ENCODE data around the gene SNX11.
"Not testable (repeated sequence)": the region's sequence is repeated elsewhere in the genome, so short reads cannot be mapped to it uniquely, and the experiment has no call there.

Gene SNX11, protein sequence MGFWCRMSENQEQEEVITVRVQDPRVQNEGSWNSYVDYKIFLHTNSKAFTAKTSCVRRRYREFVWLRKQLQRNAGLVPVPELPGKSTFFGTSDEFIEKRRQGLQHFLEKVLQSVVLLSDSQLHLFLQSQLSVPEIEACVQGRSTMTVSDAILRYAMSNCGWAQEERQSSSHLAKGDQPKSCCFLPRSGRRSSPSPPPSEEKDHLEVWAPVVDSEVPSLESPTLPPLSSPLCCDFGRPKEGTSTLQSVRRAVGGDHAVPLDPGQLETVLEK

DNA sequence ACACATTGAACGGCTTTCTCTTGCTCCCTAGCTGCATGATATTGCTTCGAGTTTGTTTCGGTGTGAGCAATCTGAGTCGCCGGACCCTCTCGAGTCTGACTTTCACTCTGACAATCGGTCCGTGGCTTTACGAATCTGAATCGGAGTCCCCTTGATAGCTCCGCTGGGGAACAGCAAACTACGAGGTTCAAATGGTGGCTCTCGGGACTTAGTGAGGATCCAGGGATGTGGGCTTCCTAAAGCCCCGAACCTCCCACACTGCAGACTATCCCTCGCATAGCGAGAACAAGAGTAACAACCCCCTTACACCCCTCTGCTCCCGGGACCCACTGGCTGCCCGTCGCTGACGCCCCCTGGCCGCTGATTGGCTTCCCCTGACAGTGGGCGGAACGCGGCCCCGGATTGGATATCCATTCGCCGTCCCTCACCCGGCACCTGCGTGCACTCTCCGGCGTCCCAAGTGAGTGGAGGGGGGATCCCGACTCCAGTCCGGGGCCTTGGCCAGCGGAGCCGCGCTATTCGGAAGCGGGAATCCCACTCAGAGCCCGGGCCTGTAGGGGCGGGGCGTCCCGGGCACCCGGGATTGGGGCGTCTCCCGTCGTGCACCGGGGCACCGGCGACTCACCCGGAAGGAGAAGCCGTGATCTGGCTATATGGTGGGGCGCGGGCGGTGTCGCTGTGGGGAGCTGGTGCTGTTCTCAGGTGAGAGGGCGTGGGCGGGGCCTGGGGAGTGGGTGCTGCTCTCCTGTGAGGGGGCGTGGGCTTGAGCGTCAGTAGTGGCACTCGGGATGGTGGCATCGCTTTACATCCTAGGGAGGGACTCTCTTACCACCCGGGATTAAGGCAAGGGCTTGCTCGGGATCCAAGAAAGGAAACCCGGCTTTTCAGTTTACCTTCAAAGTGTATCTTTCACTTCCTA, at the start of gene SNX11:
Gene SNX11, plus strand, starts transcription at position 630 of the 919 bp plus-strand sequence. CDS start 4,278 bp downstream, outside the sequence.
- DNase-seq (ENCODE audit: low read depth in 2 of 2), result peak; percentile 84 to 91

- DNase-seq (ENCODE audit: low read depth in 2 of 2), result no peak
These were observed 49.0 kb upstream of the SNX11 start for GRCh38 chr17:48058393-48059124.

- DNase-seq (ENCODE audit: low read depth in 2 of 2), result no peak
These were observed 48.4 kb upstream of the SNX11 start for GRCh38 chr17:48059125-48059668.

DNA sequence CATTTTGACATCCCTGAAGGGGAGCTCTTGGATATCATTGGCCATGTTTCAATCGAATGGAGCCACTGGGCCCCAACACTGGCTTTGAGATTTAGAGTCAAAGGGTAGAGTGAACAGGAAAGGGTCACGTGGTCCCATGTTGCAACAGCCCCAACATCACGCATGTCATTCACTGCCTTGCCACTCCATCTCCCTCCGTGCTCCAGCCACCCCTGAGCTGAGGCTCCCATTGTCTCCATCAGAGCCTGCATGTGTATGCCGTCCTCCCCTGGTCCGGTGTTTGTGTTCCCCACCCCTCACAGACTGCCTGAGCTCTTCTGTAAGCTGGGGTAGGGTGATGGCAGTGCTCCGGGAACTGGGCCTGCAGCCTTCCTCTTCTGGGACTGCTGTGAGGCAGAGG, 47.3 kb upstream of the SNX11 start:
- DNase-seq (ENCODE audit: low read depth in 2 of 2), result no peak

GRCh38 chr17:48062273-48062672, 45.3 kb upstream of the SNX11 start:
- DNase-seq (ENCODE audit: low read depth in 2 of 2), result no peak

DNA sequence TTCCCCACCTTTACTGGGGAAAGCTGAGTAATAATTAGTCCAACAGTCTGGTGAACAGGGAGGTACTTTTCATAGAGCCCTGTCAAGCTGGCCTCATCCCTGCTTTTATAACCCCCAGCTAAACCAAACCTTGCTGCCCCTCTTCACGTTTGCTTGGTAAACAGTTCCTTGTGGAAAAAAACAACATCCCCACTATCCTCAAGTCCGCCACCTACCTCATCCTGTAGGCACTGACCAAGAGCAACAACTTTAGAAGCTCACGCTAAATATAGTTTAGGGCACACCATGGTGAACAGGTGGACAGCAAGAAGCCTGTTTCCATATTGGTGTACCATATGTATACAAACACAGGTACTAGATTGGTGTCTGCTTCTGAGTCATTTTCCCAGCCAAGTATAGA, 42.9 kb upstream of the SNX11 start:
- DNase-seq (ENCODE audit: low read depth in 2 of 2), result no peak

DNA sequence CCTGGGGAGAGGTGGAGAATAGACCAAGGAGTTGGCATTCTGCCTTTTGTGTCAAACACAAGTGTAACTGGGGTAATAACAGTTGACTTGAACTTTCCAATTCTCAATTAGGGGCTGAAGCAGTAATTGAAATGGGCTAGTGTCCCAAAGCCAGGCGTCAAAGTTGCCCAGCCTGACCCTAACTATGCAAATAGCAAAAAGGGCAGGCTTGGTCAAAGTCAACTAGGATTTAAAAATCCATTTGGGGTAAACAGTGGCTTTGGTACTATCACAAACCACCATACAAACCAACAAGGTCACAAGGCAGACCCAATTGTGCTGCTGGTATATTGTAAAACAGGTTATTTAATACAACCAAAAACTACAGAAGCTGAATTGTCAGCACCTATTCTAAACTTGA, 41.4 kb upstream of the SNX11 start:
- DNase-seq (ENCODE audit: low read depth in 2 of 2), result no peak

DNA sequence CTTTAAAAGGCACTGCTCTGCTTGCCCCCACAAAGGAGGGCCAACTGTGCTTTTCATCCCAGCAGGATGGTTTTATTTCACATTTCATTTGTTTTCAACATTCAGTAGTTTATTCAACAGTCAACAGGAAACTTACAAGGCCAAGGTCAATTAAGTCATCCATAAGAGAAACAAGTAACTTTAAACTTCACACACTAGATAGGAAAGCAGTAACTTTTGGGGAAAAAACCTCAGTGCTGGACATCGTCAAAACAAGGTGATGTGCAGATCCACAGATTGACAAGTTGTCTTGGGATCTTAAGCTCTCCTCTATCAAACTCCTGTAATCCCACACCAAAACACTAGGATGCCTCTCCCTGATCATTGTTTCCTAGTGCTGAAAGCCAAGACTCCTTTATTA, 40.9 kb upstream of the SNX11 start:
- DNase-seq (ENCODE audit: low read depth in 2 of 2), result no peak

GRCh38 chr17:48067245-48067644, 40.3 kb upstream of the SNX11 start:
- DNase-seq (ENCODE audit: low read depth in 2 of 2), result no peak

DNA sequence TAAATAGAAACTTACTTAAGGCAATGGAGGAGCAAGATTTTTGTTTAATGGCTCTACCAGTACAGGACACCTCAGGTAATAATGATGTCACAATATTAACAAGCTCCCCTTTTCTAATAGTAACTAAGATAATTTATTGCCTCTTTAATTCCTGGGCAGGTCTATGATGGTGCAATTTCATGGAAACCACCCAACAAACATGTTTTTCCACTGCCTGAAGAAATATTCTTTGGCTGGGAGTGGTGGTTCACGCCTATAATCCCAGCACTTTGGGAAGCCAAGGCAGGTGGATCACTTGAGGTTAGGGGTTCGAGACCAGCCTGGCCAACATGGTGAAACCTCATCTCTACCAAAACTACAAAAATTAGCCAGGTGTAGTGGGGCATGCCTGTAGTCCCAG, 39.8 kb upstream of the SNX11 start:
- DNase-seq (ENCODE audit: low read depth in 2 of 2), result not testable (repeated sequence)

DNA sequence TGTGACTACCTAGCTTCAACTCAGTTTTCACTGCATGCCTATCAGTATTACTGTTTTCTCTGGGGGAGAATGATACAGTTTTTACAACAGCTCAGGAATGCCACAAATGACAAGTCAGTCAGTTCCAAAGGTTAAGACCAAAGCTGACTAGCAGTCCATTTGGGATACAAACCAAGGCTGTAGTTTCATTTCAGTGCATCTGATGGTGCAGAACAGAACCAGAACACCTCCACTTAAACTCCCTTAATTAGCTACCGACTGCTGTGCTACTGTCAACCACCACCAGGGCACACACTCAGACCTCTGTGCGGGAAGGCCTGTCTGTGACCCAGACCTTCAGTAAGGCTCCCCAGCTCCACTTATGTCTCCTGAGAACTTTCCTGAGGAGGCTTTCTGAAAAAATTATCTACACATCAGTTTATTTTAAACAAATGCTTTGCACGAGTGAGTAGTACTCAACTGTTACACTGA, 39.0 kb upstream of the SNX11 start:
- DNase-seq (ENCODE audit: low read depth in 2 of 2), result no peak

DNA sequence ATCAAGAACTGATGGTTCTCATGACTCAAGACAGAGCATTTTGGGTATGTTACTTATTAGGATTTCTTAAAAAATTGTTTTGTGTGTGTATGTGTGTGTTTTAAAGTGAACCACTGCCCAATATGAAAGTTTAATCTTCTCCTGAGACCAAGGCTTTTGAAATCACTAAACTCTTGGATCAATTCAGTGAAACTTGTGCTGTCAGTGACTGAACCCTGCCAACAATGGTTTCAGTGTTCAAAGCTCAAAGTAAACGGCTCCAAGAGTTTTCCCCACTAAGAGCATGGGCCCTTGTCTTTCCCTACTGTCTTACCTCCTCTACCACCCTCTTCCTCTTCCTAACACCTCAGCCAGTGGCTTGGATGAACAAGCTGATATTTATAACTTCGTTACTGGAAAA, 37.4 kb upstream of the SNX11 start:
- no peak for DNase-seq (ENCODE audit: low read depth in 2 of 2)

GRCh38 chr17:48071654-48072053, 35.9 kb upstream of the SNX11 start:
- no peak for DNase-seq (ENCODE audit: low read depth in 2 of 2)

DNA sequence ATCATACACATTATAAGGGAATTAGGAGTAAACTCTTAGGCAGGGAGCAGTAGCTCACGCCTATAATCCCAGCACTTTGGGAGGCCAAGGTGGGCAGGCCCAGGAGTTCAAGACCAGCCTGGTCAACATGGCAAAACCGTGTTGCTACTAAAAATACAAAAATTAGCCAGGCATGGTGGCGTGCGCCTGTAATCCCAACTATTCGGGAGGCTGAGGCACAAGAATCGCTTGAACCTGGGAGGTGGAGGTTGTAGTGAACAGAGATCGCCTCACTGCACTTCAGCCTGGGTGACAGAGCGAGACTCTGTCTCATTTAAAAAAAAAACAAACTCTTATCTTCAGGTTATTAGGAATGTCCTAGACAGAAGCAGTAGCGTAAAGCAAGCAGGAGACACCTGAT, 34.8 kb upstream of the SNX11 start:
- not testable (repeated sequence) for DNase-seq (ENCODE audit: low read depth in 2 of 2)

DNA sequence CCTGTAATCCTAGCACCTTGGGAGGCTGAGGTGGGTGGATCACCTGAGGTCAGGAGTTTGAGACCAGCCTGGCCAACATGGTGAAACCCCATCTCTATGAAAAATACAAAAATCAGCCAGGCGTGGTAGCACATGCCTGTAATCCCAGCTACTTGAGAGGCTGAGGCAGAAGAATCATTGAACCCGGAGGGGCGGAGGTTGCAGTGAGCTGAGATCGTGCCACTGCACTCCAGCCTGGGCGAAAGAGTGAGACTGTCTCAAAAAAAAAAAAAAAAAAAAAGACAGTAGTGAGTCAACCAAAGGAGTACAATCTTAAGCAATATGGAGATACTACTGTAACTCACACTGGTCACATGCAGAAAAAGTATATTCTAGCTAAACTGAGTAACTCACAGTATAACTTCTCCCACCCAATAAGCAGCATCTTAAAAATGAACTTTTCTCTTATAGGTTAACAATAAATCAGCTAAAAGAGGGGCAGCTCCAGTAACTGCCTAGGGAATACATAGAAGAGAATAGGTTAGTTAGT, 33.9 kb upstream of the SNX11 start:
- DNase-seq (ENCODE audit: low read depth in 2 of 2), result not testable (repeated sequence)

DNA sequence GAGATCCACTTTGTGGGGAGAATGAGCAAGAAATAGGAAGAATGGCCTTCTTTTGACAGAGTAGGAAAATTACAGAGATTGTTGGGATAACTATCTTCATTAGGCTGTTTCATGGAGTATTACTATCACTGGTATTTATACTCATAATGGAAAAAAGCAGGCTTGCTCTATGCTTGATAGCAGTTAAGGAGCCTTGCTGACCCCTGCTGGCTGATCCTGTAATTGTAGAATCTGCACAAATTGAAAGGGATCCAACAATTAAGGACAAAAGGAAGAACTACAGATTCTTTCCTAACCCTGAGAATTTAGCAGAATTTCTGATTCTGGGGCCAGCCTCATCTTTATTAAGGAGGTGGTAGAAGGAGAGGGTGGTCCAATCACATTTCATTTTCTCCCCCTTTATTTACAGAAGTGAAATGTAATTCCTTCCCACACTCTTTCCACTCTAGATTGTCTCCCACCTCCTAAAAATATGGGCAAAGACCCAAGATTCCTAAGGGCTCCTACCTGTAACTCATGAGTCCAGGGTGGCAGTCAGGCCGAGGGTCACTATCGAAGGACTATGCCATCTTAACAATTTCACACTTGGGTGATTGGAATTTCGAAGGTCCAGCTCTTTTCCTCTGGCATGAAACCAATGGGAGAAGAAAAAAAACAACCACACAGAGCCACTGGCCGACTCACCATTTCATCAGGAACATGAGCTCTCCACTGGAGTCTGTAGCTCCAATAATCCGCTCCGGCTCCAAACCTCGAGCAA, 33.1 kb upstream of the SNX11 start:
- peak; percentile 42 to 64 for DNase-seq (ENCODE audit: low read depth in 2 of 2)

DNA sequence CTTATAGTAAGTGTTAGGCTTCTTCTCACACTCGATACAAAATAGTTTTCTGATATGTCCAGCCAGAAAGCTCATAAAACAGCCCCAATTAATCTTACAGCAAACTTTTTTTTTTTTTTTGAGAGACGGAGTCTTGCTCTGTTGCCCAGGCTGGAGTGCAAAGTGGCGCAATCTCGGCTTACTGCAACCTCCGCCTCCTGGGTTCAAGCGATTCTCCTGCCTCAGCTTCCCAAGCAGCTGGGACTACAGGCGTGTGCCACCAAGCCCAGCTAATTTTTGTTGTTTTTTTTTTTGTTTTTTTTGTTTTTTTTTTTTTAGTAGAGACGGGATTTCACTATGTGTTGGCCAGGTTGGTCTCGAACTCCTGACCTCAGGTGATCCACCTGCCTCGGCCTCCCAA, 30.4 kb upstream of the SNX11 start:
- not testable (repeated sequence) for DNase-seq (ENCODE audit: low read depth in 2 of 2)

GRCh38 chr17:48081858-48082257, 25.7 kb upstream of the SNX11 start:
- no peak for DNase-seq (ENCODE audit: low read depth in 2 of 2)

GRCh38 chr17:48084932-48085331, 22.6 kb upstream of the SNX11 start:
- DNase-seq (ENCODE audit: low read depth in 2 of 2), result no peak

DNA sequence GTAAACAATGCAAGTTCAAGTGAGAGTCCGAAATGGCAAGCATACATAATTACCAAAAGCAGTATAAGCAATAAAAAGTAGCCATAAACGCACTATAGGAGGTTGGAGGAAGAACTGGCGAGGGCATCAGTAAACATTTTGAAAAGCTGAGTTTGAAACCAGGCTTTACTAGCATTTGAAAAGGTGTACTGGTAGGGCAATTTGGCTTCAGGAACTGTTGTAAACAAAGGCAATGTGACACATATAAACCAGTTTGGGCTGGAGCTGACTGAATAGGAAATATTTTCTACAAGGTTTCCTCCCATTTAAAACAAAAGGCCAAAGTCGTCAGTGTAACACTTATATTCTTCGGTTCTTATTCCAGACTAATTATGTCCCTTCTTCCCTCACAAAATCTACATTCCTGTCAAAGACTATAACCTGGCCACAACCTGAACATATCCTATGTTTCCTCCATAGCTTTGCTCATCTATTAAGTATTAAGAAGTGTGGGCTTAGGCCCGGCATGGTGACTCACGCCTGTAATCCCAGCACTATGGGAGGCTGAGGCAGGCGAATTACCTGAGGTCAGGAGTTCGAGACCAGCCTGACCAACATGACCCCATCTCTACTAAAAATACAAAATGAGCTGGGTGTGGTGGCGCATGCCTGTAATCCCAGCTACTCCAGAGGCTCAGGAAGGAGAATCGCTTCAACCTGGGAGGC, 14.1 kb upstream of the SNX11 start:
- no peak for DNase-seq (ENCODE audit: low read depth in 2 of 2)
